Neural cell (in vitro differentiated cells): ENCODE results near the gene SPTA1. TPM values are rescaled to one million over a fixed set of nuclear protein-coding genes. Genes with fewer than 3 reads are reported as not detected.

Experiments used
- H2AFZ ChIP-seq: fragments of 200-600, 300-800 bp; sonication (generic), shearing (Covaris generic); 2 replicates; pipeline ENCODE4 v1.6.0; 2014; ENCODE audit warnings: low read depth, mild to moderate bottlenecking, antibody characterized with exemption, low read length, moderate library complexity
- H3F3A ChIP-seq: fragments of 200-600 bp; shearing (Covaris generic); 2 replicates; pipeline ENCODE4 v1.6.1; 2016; ENCODE audit warnings: mild to moderate bottlenecking, moderate library complexity, mixed read lengths, antibody characterized with exemption, low read length; ENCODE audit not compliant: insufficient read depth, poor library complexity, severe bottlenecking
- H3K27ac ChIP-seq: fragments of 200-600, 300-800 bp; sonication (generic), shearing (Covaris generic); 2 replicates; pipeline ENCODE4 v1.5.1; 2014; ENCODE audit warnings: mild to moderate bottlenecking, low read length, moderate library complexity
- H3K27me3 ChIP-seq: fragments of 300-800, 200-600 bp; sonication (generic), shearing (Covaris generic); 2 replicates; pipeline ENCODE4 v1.6.0; 2014; ENCODE audit warnings: mild to moderate bottlenecking, low read depth, low read length, moderate library complexity; ENCODE audit not compliant: insufficient read depth
- H3K36me3 ChIP-seq: fragments of 300-800, 200-600 bp; sonication (generic), shearing (Covaris generic); 2 replicates; pipeline ENCODE4 v1.5.1; 2014; ENCODE audit warnings: mild to moderate bottlenecking, antibody characterized with exemption, low read length, moderate library complexity; ENCODE audit not compliant: insufficient read depth
- H3K4me2 ChIP-seq: fragments of 300-800, 200-600 bp; sonication (generic), shearing (Covaris generic); 2 replicates; pipeline ENCODE4 v1.6.0; 2014; ENCODE audit warnings: mild to moderate bottlenecking, low read length
- H3K4me3 ChIP-seq: fragments of 300-800, 200-600 bp; sonication (generic), shearing (Covaris generic); 2 replicates; pipeline ENCODE4 v1.5.1; 2014; ENCODE audit warnings: mild to moderate bottlenecking, low read length, moderate library complexity
- H3K79me2 ChIP-seq: fragments of 200-600 bp; shearing (Covaris generic); replicated peaks from 2 replicates; pipeline ENCODE4 v1.6.0; 2014; ENCODE audit warnings: mild to moderate bottlenecking, low read length, moderate library complexity; ENCODE audit not compliant: insufficient read depth
- H3K9ac ChIP-seq: fragments of 300-800, 200-600 bp; sonication (generic), shearing (Covaris generic); 2 replicates; pipeline ENCODE4 v1.6.1; 2016; ENCODE audit warnings: mild to moderate bottlenecking, low read length, mixed read lengths
- H3K9me2 ChIP-seq: fragments of 200-600 bp; shearing (Covaris generic); 2 replicates; pipeline ENCODE4 v1.6.1; 2016; ENCODE audit warnings: mild to moderate bottlenecking, low read length, mixed read lengths; ENCODE audit not compliant: insufficient read depth
- H3K9me3 ChIP-seq: fragments of 200-600, 300-800 bp; sonication (generic), shearing (Covaris generic); 2 replicates; pipeline ENCODE4 v1.6.1; 2016; ENCODE audit warnings: mild to moderate bottlenecking, mixed run types, low read length, moderate library complexity, mixed read lengths
- H4K20me1 ChIP-seq: fragments of 200-600 bp; shearing (Covaris generic); 2 replicates; pipeline ENCODE4 v1.6.1; 2016; ENCODE audit warnings: mild to moderate bottlenecking, mixed run types; ENCODE audit not compliant: insufficient read depth
- CTCF ChIP-seq: fragments of 450-650 bp; IDR thresholded peaks from 2 replicates; pipeline ENCODE4 v1.5.1; 2014; ENCODE audit warnings: antibody characterized with exemption, mild to moderate bottlenecking, moderate library complexity; ENCODE audit not compliant: poor library complexity, severe bottlenecking
- EP300 ChIP-seq: fragments of 450-650 bp; conservative IDR thresholded peaks from 2 replicates; pipeline ENCODE4 v1.6.1; 2014; ENCODE audit warnings: antibody characterized with exemption, mild to moderate bottlenecking, moderate library complexity; ENCODE audit not compliant: poor library complexity, severe bottlenecking
- EZH2 ChIP-seq: fragments of 200-600, 300-800 bp; shearing (Covaris generic), sonication (generic); IDR thresholded peaks from 2 replicates; pipeline ENCODE4 v1.6.1; 2014; ENCODE audit warnings: antibody characterized with exemption, low read length, borderline replicate concordance, mild to moderate bottlenecking; ENCODE audit not compliant: insufficient read depth, poor library complexity, severe bottlenecking
- MXI1 ChIP-seq: fragments of 450-650 bp; conservative IDR thresholded peaks from 2 replicates; pipeline ENCODE4 v1.6.1; 2014; ENCODE audit warnings: antibody characterized with exemption, mild to moderate bottlenecking; ENCODE audit not compliant: poor library complexity, severe bottlenecking
- POLR2AphosphoS5 ChIP-seq: IDR thresholded peaks from 2 replicates; pipeline ENCODE4 v1.6.1; 2012
- RAD21 ChIP-seq: fragments of 450-650 bp; conservative IDR thresholded peaks from 2 replicates; pipeline ENCODE4 v1.6.1; 2014; ENCODE audit warnings: antibody characterized with exemption, mild to moderate bottlenecking, moderate library complexity
- SMC3 ChIP-seq: fragments of 450-650 bp; conservative IDR thresholded peaks from 2 replicates; pipeline ENCODE4 v1.6.1; 2014; ENCODE audit warnings: antibody characterized with exemption, mild to moderate bottlenecking, moderate library complexity; ENCODE audit not compliant: poor library complexity
- TAF1 ChIP-seq: IDR thresholded peaks from 2 replicates; pipeline ENCODE4 v1.6.1; 2012; ENCODE audit warnings: low read depth
- polyA plus RNA-seq: library from polyadenylated mRNA; depleted of rRNA; stranded (reverse); fragments of >200 nt; gene quantifications from 2 replicates; pipeline ENCODE4 v1.2.3, GENCODE V29; 2014
- TF ChIP-seq, protein P1 (sequence below): IDR thresholded peaks from 2 replicates; pipeline ENCODE4 v1.6.1; 2012; ENCODE audit warnings: borderline replicate concordance

The SPTA1 gene
- polyA plus RNA-seq, 1 donor from 2014 or later, result not detected

DNA sequence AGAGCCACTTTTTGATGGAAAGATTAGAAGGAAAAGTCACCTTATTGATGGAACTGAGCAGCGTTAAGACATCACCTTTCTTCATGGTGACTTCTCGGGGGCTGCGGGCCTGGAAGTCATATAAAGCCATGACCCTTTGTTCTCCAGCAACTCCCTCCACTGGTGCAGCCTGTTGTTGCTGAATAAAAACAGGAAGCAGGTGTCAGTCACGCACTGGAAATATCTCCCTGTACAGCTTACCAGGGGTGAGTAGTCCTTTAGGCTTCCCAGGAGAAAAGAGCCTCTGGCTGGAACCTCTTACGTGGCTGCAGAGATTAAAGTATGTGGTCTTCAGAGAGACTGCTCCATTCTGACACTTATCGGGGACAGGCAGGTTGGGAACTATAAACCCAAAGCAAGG lies 31.9 kb downstream of the SPTA1 start:
- Histone ChIP-seq H3K9ac (no peak overlapping the region), H3K9me2 (no peaks in the 10 kb centered on the region), H3K4me2 (no peak overlapping the region), H3K4me3 (no peak overlapping the region), H3K36me3 (no peaks in the 10 kb centered on the region), H4K20me1 (no peaks in the 10 kb centered on the region), H3K27ac (no peak overlapping the region), H2AFZ (no peak overlapping the region), H3K27me3 (no peaks in the 10 kb centered on the region), H3F3A (no peaks in the 10 kb centered on the region), H3K79me2 (no peaks in the 10 kb centered on the region), H3K9me3 (no peaks in the 10 kb centered on the region)
- no peak for TF ChIP-seq MXI1
- TF ChIP-seq SMC3, result no peak

DNA sequence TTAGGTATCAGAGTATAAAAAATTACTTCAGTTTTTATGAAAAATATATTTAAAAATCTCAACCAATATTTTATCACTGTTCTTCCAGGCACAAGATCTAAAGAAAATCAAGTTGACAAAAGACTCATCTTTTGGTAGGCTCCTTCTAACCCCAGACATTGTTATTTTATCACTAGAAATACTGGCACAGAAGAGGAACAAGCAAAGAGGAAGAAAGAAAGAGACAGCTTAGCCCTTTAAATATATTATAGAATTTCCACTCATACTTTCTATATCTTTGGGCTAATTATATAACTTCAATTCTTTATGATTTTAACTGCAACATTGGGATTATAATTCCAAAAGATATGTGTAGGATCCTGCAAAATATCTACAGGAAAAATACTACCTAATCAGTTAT lies 32.4 kb downstream of the SPTA1 start:
- Histone ChIP-seq H3K79me2 (no peaks in the 10 kb centered on the region), H4K20me1 (no peaks in the 10 kb centered on the region), H3F3A (no peaks in the 10 kb centered on the region), H3K9me2 (no peaks in the 10 kb centered on the region), H3K27ac (no peak overlapping the region), H3K9ac (no peak overlapping the region), H2AFZ (no peak overlapping the region), H3K27me3 (no peaks in the 10 kb centered on the region), H3K9me3 (no peaks in the 10 kb centered on the region), H3K4me3 (no peak overlapping the region), H3K36me3 (no peaks in the 10 kb centered on the region), H3K4me2 (no peak overlapping the region)
- TF ChIP-seq RAD21 (no peak), CTCF (no peak), SMC3 (no peak), EZH2 (no peak), TAF1 (no peak), EP300 (no peak), MXI1 (no peak), POLR2AphosphoS5 (no peak)
- TF ChIP-seq, protein P1, sequence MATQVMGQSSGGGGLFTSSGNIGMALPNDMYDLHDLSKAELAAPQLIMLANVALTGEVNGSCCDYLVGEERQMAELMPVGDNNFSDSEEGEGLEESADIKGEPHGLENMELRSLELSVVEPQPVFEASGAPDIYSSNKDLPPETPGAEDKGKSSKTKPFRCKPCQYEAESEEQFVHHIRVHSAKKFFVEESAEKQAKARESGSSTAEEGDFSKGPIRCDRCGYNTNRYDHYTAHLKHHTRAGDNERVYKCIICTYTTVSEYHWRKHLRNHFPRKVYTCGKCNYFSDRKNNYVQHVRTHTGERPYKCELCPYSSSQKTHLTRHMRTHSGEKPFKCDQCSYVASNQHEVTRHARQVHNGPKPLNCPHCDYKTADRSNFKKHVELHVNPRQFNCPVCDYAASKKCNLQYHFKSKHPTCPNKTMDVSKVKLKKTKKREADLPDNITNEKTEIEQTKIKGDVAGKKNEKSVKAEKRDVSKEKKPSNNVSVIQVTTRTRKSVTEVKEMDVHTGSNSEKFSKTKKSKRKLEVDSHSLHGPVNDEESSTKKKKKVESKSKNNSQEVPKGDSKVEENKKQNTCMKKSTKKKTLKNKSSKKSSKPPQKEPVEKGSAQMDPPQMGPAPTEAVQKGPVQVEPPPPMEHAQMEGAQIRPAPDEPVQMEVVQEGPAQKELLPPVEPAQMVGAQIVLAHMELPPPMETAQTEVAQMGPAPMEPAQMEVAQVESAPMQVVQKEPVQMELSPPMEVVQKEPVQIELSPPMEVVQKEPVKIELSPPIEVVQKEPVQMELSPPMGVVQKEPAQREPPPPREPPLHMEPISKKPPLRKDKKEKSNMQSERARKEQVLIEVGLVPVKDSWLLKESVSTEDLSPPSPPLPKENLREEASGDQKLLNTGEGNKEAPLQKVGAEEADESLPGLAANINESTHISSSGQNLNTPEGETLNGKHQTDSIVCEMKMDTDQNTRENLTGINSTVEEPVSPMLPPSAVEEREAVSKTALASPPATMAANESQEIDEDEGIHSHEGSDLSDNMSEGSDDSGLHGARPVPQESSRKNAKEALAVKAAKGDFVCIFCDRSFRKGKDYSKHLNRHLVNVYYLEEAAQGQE, result no peak

DNA sequence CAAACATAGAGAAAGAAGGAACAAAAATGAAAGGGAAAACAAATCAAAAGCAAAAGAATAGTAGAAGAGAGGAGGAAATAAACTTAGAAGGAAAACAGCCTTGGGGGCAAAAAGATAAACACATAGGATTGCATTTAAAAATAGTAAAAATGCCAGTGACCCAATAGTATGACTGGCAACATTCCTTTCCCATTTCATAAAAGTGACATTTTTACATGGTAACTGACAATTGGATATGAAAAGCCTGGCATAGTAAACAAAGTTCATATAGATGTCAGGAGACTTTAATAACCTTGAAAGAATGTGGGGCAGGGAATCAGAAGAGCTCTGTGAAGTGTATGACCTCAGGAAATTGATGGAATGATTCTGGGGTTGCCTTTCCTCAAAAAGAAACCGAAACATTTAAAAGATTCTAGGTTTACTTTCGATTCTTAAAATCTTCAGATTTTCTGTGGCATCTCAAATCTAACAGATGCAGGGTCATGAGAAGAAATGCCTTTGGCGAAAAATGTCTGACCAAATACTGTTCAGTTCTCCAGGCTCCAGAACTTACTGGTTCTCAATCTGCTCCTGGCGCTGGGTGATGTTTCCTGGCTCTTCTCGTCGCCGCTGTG lies 33.7 kb downstream of the SPTA1 start:
- Histone ChIP-seq H3K9me3 (no peaks in the 10 kb centered on the region), H3K9me2 (no peaks in the 10 kb centered on the region), H3K9ac (no peak overlapping the region), H3K27ac (no peak overlapping the region), H3K27me3 (no peaks in the 10 kb centered on the region), H3K4me2 (no peak overlapping the region), H3F3A (no peaks in the 10 kb centered on the region), H3K36me3 (no peaks in the 10 kb centered on the region), H3K4me3 (no peak overlapping the region), H4K20me1 (no peaks in the 10 kb centered on the region), H2AFZ (no peak overlapping the region), H3K79me2 (no peaks in the 10 kb centered on the region)
- TF ChIP-seq RAD21 (no peak), SMC3 (no peak), CTCF (no peak), MXI1 (no peak), TAF1 (no peak), EZH2 (no peak), EP300 (no peak), POLR2AphosphoS5 (no peak)
- TF ChIP-seq, protein P1, result no peak
